HG02571 (cell line): ENCODE data around the gene CFAP97D1.

ENCODE experiments used
- ATAC-seq: cut with Tn5 transposase; IDR thresholded peaks from one replicate; pipeline ENCODE4 v1.9.1; 2021; ENCODE audit warnings: mild to moderate bottlenecking, moderate library complexity; ENCODE audit not compliant: unreplicated experiment

Gene CFAP97D1

DNA sequence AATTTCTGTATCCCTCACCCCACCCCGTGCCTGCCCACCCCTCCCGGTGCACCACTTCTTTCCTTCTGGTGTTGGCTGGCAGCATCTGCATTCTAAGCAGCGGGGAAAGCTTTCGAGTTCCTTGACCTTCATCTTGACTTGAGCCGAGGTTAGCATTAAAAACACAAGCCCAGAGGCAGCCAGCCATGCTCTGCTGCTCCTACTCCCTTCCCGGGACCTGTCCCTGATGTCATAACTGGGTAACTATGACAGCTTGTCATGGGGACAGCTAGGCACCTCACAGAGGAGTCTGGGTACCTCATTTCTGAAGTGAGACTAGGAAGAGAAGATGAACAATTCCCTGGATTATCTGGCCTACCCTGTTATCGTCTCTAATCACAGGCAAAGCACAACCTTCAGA is at the start of gene CFAP97D1:
CFAP97D1 (plus strand) TSS at position 301 of the 400 bp plus-strand sequence; CDS start at position 329, 28 bp downstream.
- ATAC-seq = no peak

DNA sequence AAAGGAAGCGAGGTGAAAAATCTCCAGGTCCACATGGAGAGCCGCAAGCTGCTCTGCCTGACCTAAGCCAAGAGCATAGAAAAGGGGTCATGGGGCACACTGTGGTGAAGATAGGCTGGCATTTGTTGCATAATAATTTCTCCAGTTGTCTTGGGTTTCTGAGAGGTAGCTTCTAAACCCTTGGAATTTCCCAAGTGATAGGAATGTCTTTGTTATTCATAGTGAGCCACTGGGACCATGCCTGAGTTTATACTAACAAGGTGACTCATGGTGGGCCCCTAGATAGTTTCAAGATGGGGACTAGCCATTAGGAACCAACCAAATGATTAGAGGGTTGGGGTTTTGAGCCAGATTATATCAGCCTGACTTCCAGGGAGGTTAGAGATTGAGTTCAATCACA is 47.3 kb upstream of the CFAP97D1 start:
- no peak for ATAC-seq

DNA sequence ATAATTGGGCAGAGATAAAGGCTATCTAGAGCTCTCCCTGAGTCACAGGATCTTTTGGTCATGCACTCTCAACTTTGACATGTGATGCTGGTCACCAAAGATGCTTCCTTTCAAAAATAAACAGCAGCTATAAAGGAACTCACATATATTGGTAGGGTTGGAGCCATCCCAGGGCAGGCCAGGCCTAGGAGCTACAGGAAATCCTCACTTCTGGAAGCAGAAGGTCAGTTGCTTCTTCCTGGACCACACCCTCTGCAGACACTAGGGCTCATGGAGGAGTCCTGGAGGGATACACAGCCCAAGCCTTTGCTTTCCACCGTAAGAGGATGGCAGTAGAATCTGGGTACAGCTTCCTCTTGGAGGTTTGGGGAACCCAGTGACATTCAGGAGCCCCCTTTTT is 46.3 kb upstream of the CFAP97D1 start:
- no peak for ATAC-seq

DNA sequence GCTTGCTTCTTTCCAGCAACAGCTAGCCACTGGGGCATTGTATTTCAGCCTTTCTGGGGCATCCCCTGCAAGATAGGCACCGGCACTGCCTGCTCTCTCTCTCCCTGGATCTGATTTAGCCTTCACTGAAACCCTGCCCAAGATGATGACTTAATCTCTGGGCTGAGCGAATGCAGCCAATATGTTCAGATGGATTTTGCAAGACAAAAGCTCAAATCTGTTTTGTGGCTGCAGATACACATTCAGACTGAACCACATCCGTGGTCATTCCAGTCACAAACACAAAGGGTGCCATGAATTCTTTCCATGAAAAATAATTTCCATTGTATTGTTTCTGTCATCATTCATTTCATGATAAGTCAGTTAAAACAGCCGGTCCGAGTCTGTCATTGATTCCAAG is 45.9 kb upstream of the CFAP97D1 start:
- ATAC-seq = no peak

DNA sequence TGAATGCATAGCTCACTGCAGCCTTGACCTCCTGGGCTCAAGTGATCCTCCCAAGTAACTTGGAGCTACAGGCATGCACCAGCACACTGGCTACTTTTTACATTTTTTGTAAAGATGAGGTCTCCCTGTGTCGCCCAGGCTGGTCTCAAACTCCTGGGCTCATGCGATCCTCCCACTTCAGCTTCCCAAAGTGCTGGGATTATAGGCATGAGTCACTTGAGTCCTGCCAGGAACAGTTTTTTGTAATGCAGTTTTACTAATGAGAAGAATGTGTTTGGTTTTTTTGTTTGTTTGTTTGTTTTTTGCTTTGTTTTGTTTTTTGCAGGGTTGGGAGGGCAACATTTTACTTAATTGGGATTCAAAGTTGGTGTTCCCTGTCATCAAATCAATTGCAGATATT is 43.8 kb upstream of the CFAP97D1 start:
- ATAC-seq = no peak

DNA sequence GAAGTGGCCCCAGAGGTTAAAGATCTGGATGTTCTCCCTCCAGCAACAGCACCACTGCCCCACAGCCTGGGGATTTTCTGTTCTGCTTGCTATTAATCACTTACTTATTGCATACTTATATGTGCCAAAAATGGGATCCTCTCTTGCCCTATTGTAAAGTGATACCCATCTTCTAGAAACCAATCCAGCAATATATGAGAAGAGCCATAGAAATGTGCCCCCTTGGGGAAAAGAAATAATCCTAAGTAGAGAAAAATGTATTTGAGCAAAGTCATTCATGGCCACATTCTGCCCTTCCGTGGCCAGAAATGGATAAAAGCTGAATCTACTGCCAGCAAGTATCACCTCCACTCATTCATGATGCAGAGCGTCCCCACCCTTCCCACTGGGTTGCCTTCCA is 42.5 kb upstream of the CFAP97D1 start:
- no peak for ATAC-seq

DNA sequence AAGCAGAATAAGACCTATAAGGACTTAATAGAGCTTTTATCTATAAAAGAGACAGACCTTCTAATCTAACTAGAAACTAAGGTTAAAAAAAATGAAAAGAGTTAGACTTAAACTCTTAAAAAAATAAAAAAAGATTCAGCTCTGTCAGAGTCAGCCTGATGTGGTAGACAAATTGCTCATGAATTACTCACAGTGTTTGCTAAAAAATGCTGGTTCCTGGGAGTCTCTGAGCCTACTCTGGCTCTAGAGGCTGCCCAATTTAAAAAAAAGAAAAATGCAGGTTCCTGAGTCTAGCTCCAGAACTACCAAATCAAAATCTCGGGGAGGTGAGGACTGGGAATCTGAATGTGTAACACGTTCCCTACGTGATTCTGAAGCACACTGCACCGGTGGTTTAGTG is 39.7 kb upstream of the CFAP97D1 start:
- no peak for ATAC-seq

DNA sequence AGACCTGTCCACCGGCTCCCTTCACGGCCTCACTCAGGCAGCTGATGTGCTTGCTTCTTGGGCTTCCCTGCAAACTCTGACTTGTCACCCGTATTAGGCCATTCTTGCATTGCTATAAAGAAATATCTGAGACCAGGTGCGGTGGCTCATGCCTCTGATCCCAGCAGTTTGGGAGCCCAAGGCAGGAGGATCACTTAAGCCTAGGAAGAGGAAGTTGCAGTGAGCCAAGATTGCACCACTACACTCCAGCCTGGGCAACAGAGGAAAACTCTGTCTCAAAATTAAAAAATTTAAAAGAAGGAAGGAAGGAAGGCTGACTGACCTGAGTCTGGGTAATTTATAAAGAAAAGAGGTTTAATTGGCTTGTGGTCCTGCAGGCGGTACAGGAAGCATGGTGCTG is 38.6 kb upstream of the CFAP97D1 start:
- ATAC-seq = no peak

DNA sequence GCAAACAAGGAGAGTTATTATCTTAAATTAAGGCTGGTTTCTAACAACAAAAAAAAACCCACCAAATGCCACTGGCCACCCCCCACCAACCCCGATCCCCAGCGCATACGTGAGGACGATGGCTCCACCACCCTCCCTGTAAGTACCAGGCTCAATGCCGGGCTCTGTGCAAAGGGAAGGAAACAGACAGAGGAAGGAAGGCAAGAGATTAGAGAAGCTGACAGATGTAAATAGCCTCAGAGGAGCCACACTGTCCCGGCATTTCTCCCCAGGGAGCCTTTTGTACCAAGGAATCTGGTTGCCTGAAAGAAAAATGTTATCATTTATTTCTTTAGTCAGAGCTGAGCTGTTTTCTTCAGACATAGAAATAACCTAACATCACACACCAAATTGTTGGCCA is 34.7 kb upstream of the CFAP97D1 start:
- no peak for ATAC-seq

DNA sequence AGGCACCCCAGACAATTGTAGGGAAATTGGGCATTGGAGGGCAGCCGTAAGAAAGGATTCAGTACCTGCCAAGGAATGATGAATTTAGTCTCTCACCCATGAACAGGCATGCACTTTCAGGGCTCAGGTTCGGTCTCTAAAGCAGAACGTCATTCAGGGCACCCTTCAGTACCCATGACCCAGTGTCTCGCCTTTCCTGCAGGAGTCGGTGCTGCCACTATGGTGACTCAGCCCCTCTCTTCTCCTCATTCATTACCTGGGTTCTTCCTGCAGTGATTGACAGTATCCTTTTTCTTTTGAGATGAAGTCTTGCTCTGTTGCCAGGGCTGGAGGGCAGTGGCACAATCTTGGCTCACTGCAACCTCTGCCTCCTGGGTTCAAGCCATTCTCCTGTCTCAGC is 30.1 kb upstream of the CFAP97D1 start:
- no peak for ATAC-seq

DNA sequence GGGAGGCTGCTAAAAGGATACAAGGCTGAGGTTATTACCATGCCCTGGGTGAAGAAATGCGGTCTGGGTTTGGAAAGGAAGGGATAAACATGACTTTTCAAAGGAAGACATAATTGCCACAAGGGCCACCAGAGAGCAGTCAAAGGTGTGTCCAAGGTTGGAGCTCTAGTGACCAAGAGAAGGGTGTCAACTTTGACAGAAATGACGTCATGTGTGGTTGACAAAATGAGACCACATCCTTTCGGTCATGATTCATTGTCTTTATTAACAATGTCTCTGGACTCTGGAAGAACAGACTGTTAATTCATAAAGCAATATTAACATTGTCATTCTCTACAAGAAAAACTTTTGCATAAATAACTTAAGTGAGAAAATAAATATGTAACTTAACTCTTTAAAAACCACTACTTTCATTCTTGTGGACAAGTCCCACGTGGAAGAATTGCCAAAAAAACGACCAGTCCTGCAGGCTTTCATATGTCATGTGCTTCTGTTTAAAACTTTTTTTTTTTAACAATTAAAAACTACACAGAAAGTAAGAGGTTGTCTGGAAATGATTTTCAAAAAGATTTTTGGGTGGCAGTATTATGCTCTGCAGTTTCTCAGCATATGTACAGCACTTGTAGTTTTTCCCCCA is 26.6 kb upstream of the CFAP97D1 start:
- ATAC-seq = no peak

DNA sequence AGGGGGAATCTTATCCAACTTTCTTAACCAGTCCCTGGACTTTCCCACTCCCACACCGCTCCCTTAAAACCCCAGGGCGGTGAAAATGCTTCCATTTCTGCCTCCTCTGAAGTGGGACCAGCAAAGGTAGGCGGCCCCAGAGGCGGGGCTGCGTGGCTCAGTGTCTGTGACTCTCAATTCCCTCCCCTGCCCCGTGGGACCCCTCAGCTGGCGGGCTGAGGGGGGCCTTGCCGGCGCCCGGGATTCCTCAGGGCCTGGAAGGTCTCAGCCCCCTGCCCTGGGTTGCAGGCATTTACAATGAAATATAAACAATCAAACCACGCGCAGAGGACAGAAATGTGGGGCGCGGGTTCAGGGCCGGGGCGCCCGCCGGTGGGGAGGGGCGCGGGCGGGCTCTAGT is 25.3 kb upstream of the CFAP97D1 start:
- ATAC-seq = no peak

DNA sequence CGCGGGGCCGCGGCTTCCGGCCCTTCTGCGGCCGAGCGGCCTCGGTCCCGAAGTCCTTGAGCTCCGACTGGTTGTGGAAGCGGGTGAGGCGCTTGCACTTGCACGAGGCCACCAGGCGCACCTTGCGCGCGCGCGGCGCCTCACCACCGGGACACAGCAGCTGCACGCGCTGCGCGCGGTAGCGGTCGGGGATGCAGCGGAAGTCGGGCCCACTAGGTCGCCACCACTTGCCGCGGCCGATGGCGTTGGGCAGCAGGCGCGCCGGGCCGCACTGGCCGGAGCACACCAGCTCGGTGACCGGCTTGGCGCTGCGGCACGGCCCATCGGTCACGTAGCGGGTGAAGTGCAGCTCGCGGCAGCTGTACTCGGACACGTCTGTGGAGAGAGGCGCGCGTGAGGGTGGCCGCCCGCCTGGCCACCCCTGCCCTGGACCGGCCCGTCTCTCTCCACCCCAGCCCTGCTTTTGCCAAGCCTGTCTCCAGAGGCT is 24.8 kb upstream of the CFAP97D1 start:
- no peak for ATAC-seq

DNA sequence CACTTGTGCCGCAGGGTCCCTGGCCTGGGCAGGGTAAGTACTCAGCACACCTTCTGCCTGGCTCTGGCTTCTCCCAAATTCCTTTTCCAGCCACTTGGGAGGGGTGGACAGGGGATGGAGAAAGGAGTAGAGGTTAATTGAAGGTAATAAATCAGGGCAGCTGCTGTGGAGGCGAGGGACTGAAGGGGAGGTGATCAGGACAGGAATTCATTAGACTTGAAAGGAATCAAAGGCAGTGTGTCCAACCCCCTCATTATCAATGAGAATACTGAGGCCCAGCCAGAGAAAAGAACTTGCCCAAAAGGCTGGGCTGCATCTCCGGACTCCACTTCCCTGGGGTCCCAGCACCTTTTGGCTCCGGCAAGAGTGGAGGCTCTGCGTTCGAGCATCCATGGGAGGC is 24.0 kb upstream of the CFAP97D1 start:
- no peak for ATAC-seq

DNA sequence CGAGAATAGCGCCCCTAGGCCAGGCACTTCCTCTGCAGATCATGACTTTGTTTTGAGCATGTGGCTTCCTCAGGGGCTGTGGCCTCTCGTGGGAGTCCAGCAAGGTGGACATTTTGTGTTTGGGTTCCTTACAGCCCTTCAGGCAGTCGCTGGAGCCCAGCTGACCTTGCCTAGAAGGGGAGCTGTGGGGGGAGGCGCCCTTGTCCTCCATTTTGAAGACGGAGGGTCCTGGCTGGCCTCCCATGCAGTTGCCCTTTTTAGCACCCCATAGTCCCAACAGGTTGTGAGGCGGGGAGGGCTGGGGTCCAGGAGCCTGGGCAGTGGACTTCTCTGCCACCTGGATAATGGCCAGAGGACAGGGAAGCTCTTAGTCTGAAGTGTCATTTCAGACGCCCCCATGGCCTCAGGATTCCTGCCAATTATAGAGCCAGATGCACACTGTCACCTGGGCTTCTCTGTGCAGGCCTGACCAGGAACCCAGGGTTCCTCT is 23.0 kb upstream of the CFAP97D1 start:
- ATAC-seq = no peak

DNA sequence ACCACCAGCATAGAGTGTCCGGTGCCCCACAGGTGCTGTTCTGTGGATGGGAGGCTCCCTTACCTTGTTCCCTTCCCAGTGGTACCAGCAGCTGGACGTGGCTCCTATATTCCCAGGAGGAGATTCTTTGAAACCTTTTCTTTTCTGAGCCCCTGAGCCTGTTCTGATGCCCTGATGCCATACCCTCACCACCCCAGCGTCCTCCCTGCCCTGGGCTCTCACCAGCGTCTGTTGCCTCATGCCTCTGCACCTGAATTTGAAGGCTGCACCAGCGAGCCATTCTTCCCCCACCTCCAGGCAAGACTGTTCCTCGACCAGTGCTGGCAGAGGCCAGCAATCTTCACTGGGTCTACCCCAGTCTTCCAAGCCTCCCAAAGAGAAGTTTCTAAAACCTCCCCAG is 22.1 kb upstream of the CFAP97D1 start:
- ATAC-seq = no peak

DNA sequence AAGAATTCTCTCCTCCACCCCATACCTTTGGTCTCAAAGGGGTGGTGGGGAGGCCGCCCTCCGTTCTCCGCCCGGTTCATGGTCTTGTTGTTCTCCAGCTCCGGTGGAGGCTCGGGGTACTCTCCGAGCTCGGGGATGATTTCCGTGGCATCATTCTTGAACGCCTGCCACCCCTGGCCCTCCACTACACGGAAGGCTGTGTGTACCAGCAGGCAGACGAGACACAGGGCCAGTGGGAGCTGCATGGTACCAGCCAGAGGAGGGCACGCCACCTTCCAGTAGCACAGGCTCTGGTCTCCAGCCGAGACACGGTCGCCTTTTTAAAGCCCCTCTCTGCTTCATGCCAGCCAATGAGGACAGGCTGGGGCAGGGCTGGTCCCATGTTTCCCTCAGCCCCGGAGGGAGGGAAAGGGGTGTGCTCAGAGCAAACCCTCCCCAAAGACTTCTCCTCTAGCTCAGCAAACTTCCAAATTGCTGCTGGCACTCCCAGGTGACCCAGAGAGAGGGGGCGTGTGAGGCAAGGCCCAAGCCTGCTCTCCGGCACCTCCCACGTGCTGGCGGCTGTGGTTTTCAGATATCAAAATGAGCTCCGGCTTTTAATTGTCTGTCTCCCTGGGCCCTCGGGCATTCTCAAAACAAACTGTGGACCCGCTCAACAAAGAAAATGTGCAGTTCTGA is 21.6 kb upstream of the CFAP97D1 start, which contains the start of gene SOST:
SOST (minus strand) TSS at position 295 of the 678 bp plus-strand sequence; CDS start at position 245, 50 bp downstream.
- ATAC-seq = no peak

DNA sequence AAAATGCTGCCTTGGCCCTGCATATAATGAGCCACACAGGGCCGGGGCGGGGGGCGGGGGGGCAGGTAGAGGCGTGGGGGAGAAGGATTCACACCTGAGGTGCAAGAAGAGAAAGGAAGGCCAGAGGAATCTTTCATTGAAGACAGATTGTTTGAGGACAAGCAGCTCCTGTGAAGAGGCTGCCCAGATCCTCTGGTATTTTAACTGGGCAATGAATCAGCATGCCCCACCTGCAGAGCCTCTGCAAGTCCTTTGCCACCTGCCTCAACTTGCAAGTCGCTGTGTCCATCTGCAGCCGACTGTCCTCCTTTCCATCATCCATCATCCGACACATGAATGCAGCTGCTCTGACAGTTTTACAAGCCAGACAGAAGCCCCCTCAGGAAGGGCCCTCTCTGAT is 20.4 kb upstream of the CFAP97D1 start:
- ATAC-seq = no peak

DNA sequence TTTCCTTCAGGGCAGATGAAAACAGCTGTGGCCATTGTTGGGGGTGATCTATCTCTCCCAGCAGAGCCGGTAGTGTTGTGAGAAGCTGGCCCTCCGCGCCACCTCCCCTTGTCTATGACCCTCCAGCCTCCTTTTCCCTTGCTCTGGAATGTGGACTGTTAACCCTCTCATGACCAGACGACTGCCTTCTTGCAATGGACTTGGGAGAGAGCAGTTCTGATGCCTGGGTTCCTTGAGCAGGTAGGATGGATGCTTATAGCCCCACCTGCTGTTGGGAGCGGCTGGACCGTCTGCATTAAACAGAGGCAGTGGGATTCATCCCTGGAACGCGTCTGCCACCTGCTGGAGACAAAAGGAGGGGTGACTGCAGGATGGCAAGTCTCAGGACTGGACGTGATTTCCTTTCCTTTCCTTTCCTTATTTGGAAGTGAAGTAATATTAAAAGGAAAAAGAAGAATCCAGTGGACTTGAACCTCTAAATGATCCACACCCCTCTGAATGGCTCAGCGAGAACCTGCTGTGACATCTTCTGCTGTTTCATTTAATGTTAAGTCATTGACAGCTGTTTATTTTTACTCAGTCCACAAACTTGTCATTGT is 19.9 kb upstream of the CFAP97D1 start:
- no peak for ATAC-seq

DNA sequence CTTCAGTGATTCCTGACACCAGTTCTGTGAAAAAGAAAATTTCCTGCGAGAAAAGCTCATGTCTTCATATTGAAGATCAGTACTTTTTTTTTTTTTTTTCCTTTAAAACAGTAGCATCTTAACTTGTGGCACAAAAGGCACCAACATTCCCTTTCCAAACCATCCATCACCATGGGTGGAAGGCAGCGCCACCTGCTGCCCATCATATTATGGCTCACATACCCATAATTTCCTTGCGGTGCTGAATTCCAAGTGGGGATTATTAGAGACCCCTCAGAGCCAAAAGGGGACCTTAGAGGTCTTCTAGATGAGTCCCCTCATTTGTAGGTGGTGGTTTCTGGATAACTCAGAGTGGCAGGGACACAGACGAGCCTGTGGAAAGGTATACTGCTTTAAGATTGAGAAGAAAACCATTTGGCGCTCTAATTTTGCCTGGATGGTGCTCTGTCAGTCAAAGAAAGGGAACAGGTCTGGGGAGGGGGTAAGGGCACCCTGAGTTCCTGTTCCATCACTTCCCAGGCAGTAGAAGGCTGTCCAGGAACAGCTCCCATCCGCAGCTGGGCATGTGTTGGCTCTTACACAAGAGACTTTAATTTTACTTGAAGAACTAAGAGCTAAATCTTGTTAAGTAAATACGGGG is 13.7 kb upstream of the CFAP97D1 start:
- no peak for ATAC-seq

DNA sequence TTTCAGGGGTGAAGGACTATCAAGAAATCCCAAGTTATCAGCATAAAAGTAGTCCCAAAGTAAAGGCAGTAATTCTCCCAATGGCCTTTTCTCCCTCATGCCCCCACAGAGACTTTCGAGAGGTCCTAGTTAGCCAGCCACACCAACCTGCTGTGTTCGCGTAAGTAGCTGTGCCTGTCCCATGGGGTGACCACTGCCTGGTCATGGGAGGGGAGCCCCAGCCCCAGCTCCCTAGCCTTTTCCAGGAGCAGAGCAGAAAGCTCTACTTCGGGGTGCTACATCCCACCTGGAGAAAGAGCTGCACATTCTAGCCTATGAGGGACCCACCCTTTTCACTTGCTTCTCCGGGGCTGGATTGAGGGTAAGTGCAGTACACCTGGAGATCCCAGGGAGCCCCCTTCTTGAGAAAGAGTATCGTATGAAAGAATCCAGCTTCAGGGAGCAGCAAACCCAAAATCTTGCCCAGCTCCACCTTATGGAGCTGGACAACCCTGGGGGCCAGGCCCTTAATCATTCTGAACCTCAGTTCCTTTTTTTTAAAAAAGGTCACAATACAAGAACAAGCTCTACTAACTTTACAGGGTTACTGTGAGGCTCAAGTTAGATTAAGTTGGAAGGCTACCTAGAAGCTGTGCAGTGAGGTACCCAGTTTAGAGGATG is 13.1 kb upstream of the CFAP97D1 start:
- no peak for ATAC-seq
